WTC11 (cell line): ENCODE results near the gene DDB1. TPM values are rescaled to one million over a fixed set of nuclear protein-coding genes. Genes with fewer than 3 reads are reported as not detected.

Experiments
- ATAC-seq: fragments of 200-7000 bp; cut with Tn5 transposase; 2 replicates; pipeline ENCODE4 v1.10.0; 2021; ENCODE audit warnings: mild to moderate bottlenecking, moderate library complexity
- CTCF ChIA-PET: fragments of 300-600 bp; sonication (Branson Sonifier 250); formaldehyde crosslinking; loops from one replicate; lab custom pipeline; 2021; ENCODE audit warnings: antibody characterized with exemption; lab: Charles Lee
- POLR2A ChIA-PET: fragments of 350-600 bp; sonication (Branson Sonifier 250); formaldehyde crosslinking; loops from one replicate; lab custom pipeline; 2021; ENCODE audit warnings: antibody characterized with exemption; lab: Charles Lee
- DNase-seq: peaks from one replicate; pipeline ENCODE4 v3.0.0; 2021; ENCODE audit warnings: low spot score
- H3K27ac Mint-ChIP-seq: 2 replicates; pipeline ENCODE4 v1.8.0; 2021; ENCODE audit warnings: mixed read lengths
- H3K27me3 Mint-ChIP-seq: 2 replicates; pipeline ENCODE4 v1.8.0; 2021; ENCODE audit warnings: low read depth, mild to moderate bottlenecking, moderate library complexity, mixed read lengths
- H3K36me3 Mint-ChIP-seq: 2 replicates; pipeline ENCODE4 v1.8.0; 2021; ENCODE audit warnings: mixed read lengths
- H3K4me1 Mint-ChIP-seq: 2 replicates; pipeline ENCODE4 v1.8.0; 2022; ENCODE audit warnings: mixed read lengths
- H3K4me3 Mint-ChIP-seq: 2 replicates; pipeline ENCODE4 v1.8.0; 2021; ENCODE audit warnings: mild to moderate bottlenecking, moderate library complexity, mixed read lengths
- H3K9me3 Mint-ChIP-seq: 2 replicates; pipeline ENCODE4 v1.8.0; 2021; ENCODE audit warnings: mixed read lengths
- ATF1 ChIP-seq: sonication (generic); formaldehyde crosslinking; IDR thresholded peaks from 2 replicates; pipeline ENCODE4 v1.8.1; 2023; ENCODE audit warnings: mild to moderate bottlenecking, moderate library complexity, missing genetic modification reagents
- E2F1 ChIP-seq: sonication (generic); formaldehyde crosslinking; IDR thresholded peaks from 2 replicates; pipeline ENCODE4 v1.8.0; 2022; ENCODE audit warnings: mild to moderate bottlenecking, missing genetic modification reagents
- E2F5 ChIP-seq: sonication (generic); formaldehyde crosslinking; IDR thresholded peaks from 2 replicates; pipeline ENCODE4 v1.8.1; 2022; ENCODE audit warnings: mild to moderate bottlenecking, moderate library complexity, missing genetic modification reagents
- JAZF1 ChIP-seq: fragments of 250-450 bp; sonication (Bioruptor Pico); IDR thresholded peaks from 2 replicates; pipeline ENCODE4 v1.9.0; 2021; ENCODE audit warnings: moderate library complexity, mild to moderate bottlenecking, inconsistent platforms
- KAT7 ChIP-seq: sonication (generic); formaldehyde crosslinking; IDR thresholded peaks from 2 replicates; pipeline ENCODE4 v1.8.1; 2023; ENCODE audit warnings: missing genetic modification reagents, mild to moderate bottlenecking, borderline replicate concordance
- NFE2L1 ChIP-seq: sonication (generic); formaldehyde crosslinking; IDR thresholded peaks from 2 replicates; pipeline ENCODE4 v1.8.1; 2023; ENCODE audit warnings: missing genetic modification reagents
- NR3C1 ChIP-seq: sonication (generic); formaldehyde crosslinking; conservative IDR thresholded peaks from 2 replicates; pipeline ENCODE4 v1.8.1; 2023; ENCODE audit warnings: low read depth, mild to moderate bottlenecking, missing genetic modification reagents
- PREB ChIP-seq: sonication (generic); formaldehyde crosslinking; IDR thresholded peaks from 2 replicates; pipeline ENCODE4 v1.8.1; 2022; ENCODE audit warnings: mild to moderate bottlenecking, missing genetic modification reagents, moderate library complexity, borderline replicate concordance
- RORB ChIP-seq: fragments of 250-450 bp; sonication (Bioruptor Pico); IDR thresholded peaks from 2 replicates; pipeline ENCODE4 v1.9.0; 2021; ENCODE audit warnings: mild to moderate bottlenecking
- USF1 ChIP-seq: sonication (generic); formaldehyde crosslinking; IDR thresholded peaks from 2 replicates; pipeline ENCODE4 v1.8.0; 2022; ENCODE audit warnings: mild to moderate bottlenecking, missing genetic modification reagents
- ZBTB21 ChIP-seq: sonication (generic); formaldehyde crosslinking; IDR thresholded peaks from 2 replicates; pipeline ENCODE4 v1.8.1; 2023; ENCODE audit warnings: mild to moderate bottlenecking, missing genetic modification reagents, borderline replicate concordance
- ZNF232 ChIP-seq: sonication (generic); formaldehyde crosslinking; IDR thresholded peaks from 2 replicates; pipeline ENCODE4 v1.8.0; 2022; ENCODE audit warnings: mild to moderate bottlenecking, missing genetic modification reagents
- ZNF512 ChIP-seq: sonication (generic); formaldehyde crosslinking; IDR thresholded peaks from 2 replicates; pipeline ENCODE4 v1.8.1; 2022; ENCODE audit warnings: missing genetic modification reagents, borderline replicate concordance
- total RNA-seq: library from RNA; stranded (reverse); gene quantifications from 3 replicates; pipeline ENCODE4 v1.2.3, GENCODE V29; 2021
- TF ChIP-seq, protein P1 (sequence below): fragments of 250-450 bp; sonication (Bioruptor Pico); IDR thresholded peaks from 2 replicates; pipeline ENCODE4 v1.9.0; 2021; ENCODE audit warnings: mild to moderate bottlenecking

DDB1 gene
- total RNA-seq, 1 experiment from 2014 or later, result 316 TPM

GRCh38 chr11:61310749-61311148 lies 22.2 kb downstream of the DDB1 start:
- H3K9me3 Mint-ChIP-seq, result no peaks in the 10 kb centered on the region
- H3K36me3 Mint-ChIP-seq, result peaks cover 32% of the 10 kb centered on the region
- ChIA-PET CTCF (no interaction called here), POLR2A (interaction anchor here (0.5 kb wide), 1 partner anchor 10 kb away, joined by 3 read pairs; no protein-coding TSS in a partner anchor)
- DNase-seq (no peak), ATAC-seq (no peak)
- TF ChIP-seq ZBTB21 (CRISPR knock-in tag) (no peak), ZNF232 (no peak), NR3C1 (CRISPR knock-in tag) (no peak), E2F5 (CRISPR knock-in tag) (no peak), ATF1 (no peak)
- no peak overlapping the region for H3K4me3 Mint-ChIP-seq
- H3K27ac Mint-ChIP-seq, result no peak overlapping the region
- no peaks in the 10 kb centered on the region for H3K4me1 Mint-ChIP-seq
- H3K27me3 Mint-ChIP-seq, result no peaks in the 10 kb centered on the region

DNA sequence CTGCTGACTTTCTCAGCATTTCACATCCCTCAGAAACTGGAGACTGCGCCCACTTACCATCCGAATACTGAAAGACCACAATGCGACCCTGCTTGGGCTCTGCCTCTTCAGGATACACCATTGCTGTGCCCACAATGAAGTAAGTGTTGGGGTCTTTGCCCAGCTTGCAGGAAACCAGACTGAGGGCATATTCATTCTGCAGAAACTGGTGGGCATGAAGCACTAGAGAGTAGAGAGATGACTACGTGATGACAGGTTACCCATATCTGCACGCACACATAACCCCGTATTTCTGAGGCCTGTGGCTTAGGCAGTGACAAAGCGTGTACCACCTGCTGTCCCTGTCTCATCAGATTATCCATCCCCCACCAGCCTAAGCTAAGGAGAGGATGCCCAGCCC lies 23.2 kb downstream of the DDB1 start:
- ATAC-seq, result no peak
- H3K4me3 Mint-ChIP-seq, result no peak overlapping the region
- CTCF ChIA-PET, result interaction anchor here (0.7 to 0.8 kb wide), 2 partner anchors 16 to 26 kb away, joined by 4 to 5 read pairs; no protein-coding TSS in a partner anchor
- no peak for TF ChIP-seq RORB (CRISPR knock-in tag)
- no peak for TF ChIP-seq E2F1 (CRISPR knock-in tag)
- TF ChIP-seq USF1, result no peak
- no peak for TF ChIP-seq ZNF512
- TF ChIP-seq, protein P1, sequence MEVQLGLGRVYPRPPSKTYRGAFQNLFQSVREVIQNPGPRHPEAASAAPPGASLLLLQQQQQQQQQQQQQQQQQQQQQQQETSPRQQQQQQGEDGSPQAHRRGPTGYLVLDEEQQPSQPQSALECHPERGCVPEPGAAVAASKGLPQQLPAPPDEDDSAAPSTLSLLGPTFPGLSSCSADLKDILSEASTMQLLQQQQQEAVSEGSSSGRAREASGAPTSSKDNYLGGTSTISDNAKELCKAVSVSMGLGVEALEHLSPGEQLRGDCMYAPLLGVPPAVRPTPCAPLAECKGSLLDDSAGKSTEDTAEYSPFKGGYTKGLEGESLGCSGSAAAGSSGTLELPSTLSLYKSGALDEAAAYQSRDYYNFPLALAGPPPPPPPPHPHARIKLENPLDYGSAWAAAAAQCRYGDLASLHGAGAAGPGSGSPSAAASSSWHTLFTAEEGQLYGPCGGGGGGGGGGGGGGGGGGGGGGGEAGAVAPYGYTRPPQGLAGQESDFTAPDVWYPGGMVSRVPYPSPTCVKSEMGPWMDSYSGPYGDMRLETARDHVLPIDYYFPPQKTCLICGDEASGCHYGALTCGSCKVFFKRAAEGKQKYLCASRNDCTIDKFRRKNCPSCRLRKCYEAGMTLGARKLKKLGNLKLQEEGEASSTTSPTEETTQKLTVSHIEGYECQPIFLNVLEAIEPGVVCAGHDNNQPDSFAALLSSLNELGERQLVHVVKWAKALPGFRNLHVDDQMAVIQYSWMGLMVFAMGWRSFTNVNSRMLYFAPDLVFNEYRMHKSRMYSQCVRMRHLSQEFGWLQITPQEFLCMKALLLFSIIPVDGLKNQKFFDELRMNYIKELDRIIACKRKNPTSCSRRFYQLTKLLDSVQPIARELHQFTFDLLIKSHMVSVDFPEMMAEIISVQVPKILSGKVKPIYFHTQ (CRISPR knock-in tag), result no peak
- TF ChIP-seq E2F5 (CRISPR knock-in tag), result no peak
- TF ChIP-seq KAT7 (CRISPR knock-in tag), result no peak
- TF ChIP-seq PREB, result no peak
- no peak for TF ChIP-seq NFE2L1 (CRISPR knock-in tag)
- no peak for TF ChIP-seq JAZF1 (CRISPR knock-in tag)
- TF ChIP-seq, all 79 proteins: peak for 0
- POLR2A ChIA-PET, result interaction anchor here (1.5 kb wide), 1 partner anchor 26 kb away, joined by 3 read pairs; no protein-coding TSS in a partner anchor
- Mint-ChIP-seq H3K9me3 (no peaks in the 10 kb centered on the region), H3K27ac (no peak overlapping the region), H3K4me1 (no peaks in the 10 kb centered on the region), H3K36me3 (peaks cover 34% of the 10 kb centered on the region), H3K27me3 (no peaks in the 10 kb centered on the region)
- DNase-seq, result no peak
